ENCODE data around the gene UGT2B17. TPM values are rescaled to one million over a fixed set of nuclear protein-coding genes. Genes with fewer than 3 reads are reported as not detected.
"Not testable (repeated sequence)": the region's sequence is repeated elsewhere in the genome, so short reads cannot be mapped to it uniquely, and the experiment has no call there.

UGT2B17 gene
- total RNA-seq, 1 experiment from 2014 or later, result not detected

GRCh38 chr4:68577590-68577989 lies 1.5 kb upstream of the UGT2B17 start:
- no peak for DNase-seq (ENCODE audit: unreplicated experiment)
- H3K4me3 Mint-ChIP-seq (ENCODE audit: unreplicated experiment), result no peak overlapping the region
- no TSS peak for BruUV-seq (replicated peaks)
- no peak for TF ChIP-seq CTCF (IDR thresholded peaks at IDR 0.05; ENCODE audit: unreplicated experiment)
- peaks cover 13% of the 10 kb centered on the region for H3K4me1 Mint-ChIP-seq (ENCODE audit: insufficient read depth, unreplicated experiment)
- ChIA-PET CTCF (no interaction called here), POLR2A (no interaction called here)
- no peaks in the 10 kb centered on the region for H3K27me3 Mint-ChIP-seq (ENCODE audit: insufficient read depth, unreplicated experiment)
- H3K9me3 Mint-ChIP-seq (ENCODE audit: unreplicated experiment), result peaks cover 8% of the 10 kb centered on the region
- intact Hi-C loops (cut with micrococcal nuclease), result no loop called here
- H3K36me3 Mint-ChIP-seq (ENCODE audit: insufficient read depth, unreplicated experiment), result no peaks in the 10 kb centered on the region
- no peak overlapping the region for H3K27ac Mint-ChIP-seq (ENCODE audit: low read depth, unreplicated experiment)

GRCh38 chr4:68575636-68576035 lies 486 bp downstream of the UGT2B17 start:
- intact Hi-C loops (cut with micrococcal nuclease); H3K36me3 Mint-ChIP-seq (ENCODE audit: insufficient read depth, unreplicated experiment); DNase-seq (ENCODE audit: unreplicated experiment); H3K27me3 Mint-ChIP-seq (ENCODE audit: insufficient read depth, unreplicated experiment); CTCF ChIA-PET; POLR2A ChIA-PET; BruUV-seq (replicated peaks); H3K4me3 Mint-ChIP-seq (ENCODE audit: unreplicated experiment); H3K4me1 Mint-ChIP-seq (ENCODE audit: insufficient read depth, unreplicated experiment); H3K27ac Mint-ChIP-seq (ENCODE audit: low read depth, unreplicated experiment); H3K9me3 Mint-ChIP-seq (ENCODE audit: unreplicated experiment): not testable (repeated sequence)

DNA sequence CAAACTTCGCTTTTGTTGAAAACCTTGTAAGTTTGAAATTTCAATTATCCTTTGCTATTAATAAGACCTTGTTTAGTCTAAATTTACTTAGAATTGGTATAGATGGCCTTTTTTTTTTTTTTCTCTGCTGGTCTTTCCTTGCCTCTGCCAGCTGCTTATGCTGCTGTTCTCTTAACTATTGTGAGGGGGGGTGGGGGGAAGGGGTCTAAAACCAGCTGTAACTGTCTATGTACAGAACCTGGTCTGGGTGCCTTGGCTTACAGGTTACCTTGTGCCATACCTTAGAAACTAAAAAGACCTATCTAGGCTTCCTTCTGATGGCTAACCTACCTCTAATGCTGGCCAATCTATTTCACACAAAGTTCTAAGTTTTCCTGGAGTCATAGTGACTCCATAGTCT lies 1.0 kb downstream of the UGT2B17 start:
- TF ChIP-seq CTCF (IDR thresholded peaks at IDR 0.05; ENCODE audit: unreplicated experiment), result no peak
- intact Hi-C loops (cut with micrococcal nuclease), result no loop called here
- no peak overlapping the region for H3K4me3 Mint-ChIP-seq (ENCODE audit: unreplicated experiment)
- ChIA-PET POLR2A (no interaction called here), CTCF (no interaction called here)
- H3K27ac Mint-ChIP-seq (ENCODE audit: low read depth, unreplicated experiment), result no peak overlapping the region
- H3K9me3 Mint-ChIP-seq (ENCODE audit: unreplicated experiment), result peaks cover 8% of the 10 kb centered on the region
- H3K36me3 Mint-ChIP-seq (ENCODE audit: insufficient read depth, unreplicated experiment), result no peaks in the 10 kb centered on the region
- no peaks in the 10 kb centered on the region for H3K27me3 Mint-ChIP-seq (ENCODE audit: insufficient read depth, unreplicated experiment)
- H3K4me1 Mint-ChIP-seq (ENCODE audit: insufficient read depth, unreplicated experiment), result peaks cover 4% of the 10 kb centered on the region
- no TSS peak for BruUV-seq (replicated peaks)
- no peak for DNase-seq (ENCODE audit: unreplicated experiment)

DNA sequence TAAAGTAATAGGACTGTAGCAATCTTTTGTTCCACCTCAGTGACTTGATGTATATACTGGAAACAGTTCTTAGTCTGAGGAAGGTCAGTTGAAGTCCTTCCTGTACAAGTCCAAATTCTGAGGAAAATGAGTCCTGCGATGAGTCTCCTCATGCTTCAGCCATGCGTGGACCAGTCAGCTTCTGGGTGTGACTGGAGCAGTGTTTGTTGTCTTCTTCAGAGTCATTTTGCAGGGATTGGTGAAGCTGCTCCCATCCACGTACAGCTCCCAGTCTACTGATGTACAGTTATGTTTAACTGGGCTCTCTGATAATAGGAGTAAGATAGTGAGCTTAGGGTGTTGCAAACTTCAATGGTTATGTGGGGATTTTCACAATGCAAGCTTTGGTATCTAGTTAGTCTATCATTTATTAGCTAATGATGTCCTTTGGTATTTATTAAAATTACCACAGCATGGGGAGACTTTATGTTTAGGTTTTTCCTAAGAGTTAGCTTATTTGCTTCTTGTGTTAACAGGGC lies 3.4 kb downstream of the UGT2B17 start:
- Mint-ChIP-seq H3K4me1 (ENCODE audit: insufficient read depth, unreplicated experiment) (peaks cover 4% of the 10 kb centered on the region), H3K27ac (ENCODE audit: low read depth, unreplicated experiment) (no peak overlapping the region), H3K9me3 (ENCODE audit: unreplicated experiment) (peaks cover 3% of the 10 kb centered on the region), H3K4me3 (ENCODE audit: unreplicated experiment) (no peak overlapping the region), H3K36me3 (ENCODE audit: insufficient read depth, unreplicated experiment) (no peaks in the 10 kb centered on the region), H3K27me3 (ENCODE audit: insufficient read depth, unreplicated experiment) (no peaks in the 10 kb centered on the region)
- ChIA-PET CTCF (interaction anchor here (0.6 to 1.4 kb wide), 2 partner anchors 10 to 16 kb away, joined by 3 to 5 read pairs; no protein-coding TSS in a partner anchor), POLR2A (interaction anchor here (0.6 kb wide), 1 partner anchor 803 kb away, joined by 5 read pairs; no protein-coding TSS in a partner anchor)
- no TSS peak for BruUV-seq (replicated peaks)
- no peak for TF ChIP-seq CTCF (IDR thresholded peaks at IDR 0.05; ENCODE audit: unreplicated experiment)
- no peak for DNase-seq (ENCODE audit: unreplicated experiment)
- intact Hi-C loops (cut with micrococcal nuclease), result no loop called here

DNA sequence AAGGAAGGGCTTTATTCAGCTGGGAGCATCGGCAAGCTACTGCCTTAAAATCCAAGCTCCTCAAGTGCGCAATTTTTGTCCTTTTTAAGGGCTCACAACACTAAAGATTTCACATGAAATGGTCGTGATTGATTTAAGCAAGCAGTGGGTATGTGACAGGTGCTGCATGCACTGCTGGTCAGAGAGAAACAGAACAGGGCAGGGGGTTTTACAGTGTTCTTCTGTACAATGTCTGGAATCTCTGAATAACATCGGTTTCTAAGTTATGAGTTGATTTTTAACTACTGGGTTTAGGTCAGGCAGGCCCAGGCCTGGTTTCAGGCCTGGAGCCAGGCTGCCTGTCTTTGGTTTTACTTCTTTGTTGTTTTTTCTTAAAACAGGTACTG lies 6.0 kb downstream of the UGT2B17 start:
- intact Hi-C loops (cut with micrococcal nuclease), result no loop called here
- TF ChIP-seq CTCF (IDR thresholded peaks at IDR 0.05; ENCODE audit: unreplicated experiment), result no peak
- H3K9me3 Mint-ChIP-seq (ENCODE audit: unreplicated experiment), result no peaks in the 10 kb centered on the region

More for the DNA sequence above, 6.0 kb downstream of the UGT2B17 start:
- no TSS peak for BruUV-seq (replicated peaks)
- ChIA-PET CTCF (no interaction called here), POLR2A (interaction anchor here (1.0 kb wide), 1 partner anchor 13 kb away, joined by 3 read pairs; no protein-coding TSS in a partner anchor)
- no peak overlapping the region for H3K27ac Mint-ChIP-seq (ENCODE audit: low read depth, unreplicated experiment)
- no peak for DNase-seq (ENCODE audit: unreplicated experiment)
- peaks cover 3% of the 10 kb centered on the region for H3K4me1 Mint-ChIP-seq (ENCODE audit: insufficient read depth, unreplicated experiment)
- H3K4me3 Mint-ChIP-seq (ENCODE audit: unreplicated experiment), result no peak overlapping the region
- H3K36me3 Mint-ChIP-seq (ENCODE audit: insufficient read depth, unreplicated experiment), result no peaks in the 10 kb centered on the region
- H3K27me3 Mint-ChIP-seq (ENCODE audit: insufficient read depth, unreplicated experiment), result no peaks in the 10 kb centered on the region
